Measurements from ENCODE around the gene ELMOD1.

ELMOD1 gene

GRCh38 chr11:107605061-107606006 is 14.4 kb downstream of the ELMOD1 start:
- TF ChIP-seq CTCF (conservative IDR thresholded peaks at IDR 0.05) = 0 out of 2 replicates have a peak, but pooled peaks have one; percentile 14
- no peak overlapping the region for H3K27ac ChIP-seq

- TF ChIP-seq CTCF (conservative IDR thresholded peaks at IDR 0.05) = no peak
- H3K27ac ChIP-seq = no peak overlapping the region
Measured at GRCh38 chr11:107606141-107606540, 15.2 kb downstream of the ELMOD1 start.

GRCh38 chr11:107608809-107609208 is 17.9 kb downstream of the ELMOD1 start:
- TF ChIP-seq CTCF (conservative IDR thresholded peaks at IDR 0.05) = no peak
- no peak overlapping the region for H3K27ac ChIP-seq

GRCh38 chr11:107609400-107610218 is 18.7 kb downstream of the ELMOD1 start:
- H3K27ac ChIP-seq = no peak overlapping the region
- no peak for TF ChIP-seq CTCF (conservative IDR thresholded peaks at IDR 0.05)

GRCh38 chr11:107612445-107612844 is 21.5 kb downstream of the ELMOD1 start:
- H3K27ac ChIP-seq = no peak overlapping the region

GRCh38 chr11:107619926-107620325 is 29.0 kb downstream of the ELMOD1 start:
- no peak for TF ChIP-seq CTCF (conservative IDR thresholded peaks at IDR 0.05)
- no peak overlapping the region for H3K27ac ChIP-seq

More at GRCh38 chr11:107612445-107612844, 21.5 kb downstream of the ELMOD1 start:
- no peak for TF ChIP-seq CTCF (conservative IDR thresholded peaks at IDR 0.05)

GRCh38 chr11:107621081-107621480 is 30.1 kb downstream of the ELMOD1 start:
- no peak for TF ChIP-seq CTCF (conservative IDR thresholded peaks at IDR 0.05)
- H3K27ac ChIP-seq = no peak overlapping the region
